ENCODE measurements around the gene ANKRD62. TPM values are rescaled to one million over a fixed set of nuclear protein-coding genes. Genes with fewer than 3 reads are reported as not detected.

ANKRD62 gene
- total and polyA plus RNA-seq, 2 of the 4 experiments (the other 2 are of a cell fraction), result not detected

- 95% methylated on average over 7 of the region's 20 CpGs; no CpG with 5 or more reads in 1 of the 2 experiments for WGBS, 2 experiments (ENCODE audit: extremely low coverage in 2 of 2, insufficient read length in 1 of 2)
- no peak overlapping the region for H2AFZ ChIP-seq (replicated peaks; ENCODE audit: low read length, poor library complexity)
These were observed 33.3 kb upstream of the ANKRD62 start for GRCh38 chr18:12060182-12060870.

More at GRCh38 chr18:12060182-12060870, 33.3 kb upstream of the ANKRD62 start:
- in situ Hi-C loops (cut with MboI; ENCODE audit: low sequenced_read_pairs), result no loop called here
- Histone ChIP-seq H3K36me3 (ENCODE audit: control insufficient read depth, insufficient read depth, low read length) (no peaks in the 10 kb centered on the region), H3K14ac (replicated peaks; ENCODE audit: low read depth, low read length) (no peak overlapping the region), H2BK5ac (ENCODE audit: low read depth, low read length, poor library complexity, severe bottlenecking) (no peak overlapping the region), H4K8ac (ENCODE audit: low read depth in 2 of 2, low read length in 2 of 2) (no peak overlapping the region), H3K56ac (ENCODE audit: extremely low read depth, insufficient read depth, low read length) (no peak overlapping the region), H4K20me1 (ENCODE audit: insufficient read depth, low read length) (no peaks in the 10 kb centered on the region), H3K18ac (ENCODE audit: low read depth, low read length) (no peak overlapping the region), H3K4me1 (ENCODE audit: control insufficient read depth, insufficient read depth, low read length) (no peaks in the 10 kb centered on the region; the same call in 1 of the 2 replicates), H2BK20ac (ENCODE audit: low read depth, low read length) (no peak overlapping the region), H3K23ac (ENCODE audit: low read depth, low read length) (no peak overlapping the region), H3K4ac (ENCODE audit: low read depth, low read length) (no peak overlapping the region), H4K91ac (ENCODE audit: insufficient read depth, low read depth, low read length) (no peak overlapping the region), H3K9me1 (ENCODE audit: insufficient read depth, low read length) (peaks cover 3% of the 10 kb centered on the region; the same call in 1 of the 2 replicates), H3K9me3 (ENCODE audit: control insufficient read depth, insufficient read depth, low read length) (no peaks in the 10 kb centered on the region), H4K5ac (ENCODE audit: low read depth, low read length) (no peak overlapping the region), H2AK5ac (ENCODE audit: low read depth, low read length) (no peak overlapping the region), H2AK9ac (replicated peaks; ENCODE audit: low read depth, low read length, poor library complexity) (no peak overlapping the region), H2BK15ac (ENCODE audit: low read depth, low read length) (no peak overlapping the region), H3K4me3 (ENCODE audit: insufficient read depth, low read depth, low read length) (no peak overlapping the region), H3K4me2 (ENCODE audit: low read depth, low read length) (no peak overlapping the region), H2BK120ac (ENCODE audit: low read depth, low read length) (no peak overlapping the region), H3K9ac (ENCODE audit: low read depth, low read length) (no peak overlapping the region), H3K27me3 (ENCODE audit: control insufficient read depth, insufficient read depth, low read length) (no peaks in the 10 kb centered on the region; the same call in 1 of the 2 replicates), H3K79me1 (ENCODE audit: low read depth in 1 of 2, low read length in 2 of 2) (no peaks in the 10 kb centered on the region), H3K27ac (ENCODE audit: insufficient read depth, low read length) (no peak overlapping the region)
- dilution Hi-C loops (cut with HindIII; ENCODE audit: low sequenced_read_pairs, unreplicated experiment), result no loop called here
- no TSS peak for BruUV-seq (replicated peaks)
- ATAC-seq (ENCODE audit: low read depth) (peak; percentile 36), DNase-seq (no peak)
- TF ChIP-seq, protein P1, sequence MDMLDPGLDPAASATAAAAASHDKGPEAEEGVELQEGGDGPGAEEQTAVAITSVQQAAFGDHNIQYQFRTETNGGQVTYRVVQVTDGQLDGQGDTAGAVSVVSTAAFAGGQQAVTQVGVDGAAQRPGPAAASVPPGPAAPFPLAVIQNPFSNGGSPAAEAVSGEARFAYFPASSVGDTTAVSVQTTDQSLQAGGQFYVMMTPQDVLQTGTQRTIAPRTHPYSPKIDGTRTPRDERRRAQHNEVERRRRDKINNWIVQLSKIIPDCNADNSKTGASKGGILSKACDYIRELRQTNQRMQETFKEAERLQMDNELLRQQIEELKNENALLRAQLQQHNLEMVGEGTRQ (IDR thresholded peaks at IDR 0.05; ENCODE audit: low read depth, low read length), result no peak
- TF ChIP-seq CHD1 (IDR thresholded peaks at IDR 0.05; ENCODE audit: low read depth, low read length) (no peak), CTCF (conservative IDR thresholded peaks at IDR 0.05; ENCODE audit: low read depth, low read length) (no peak), CEBPB (IDR thresholded peaks at IDR 0.05; ENCODE audit: low read depth, low read length) (no peak), MXI1 (IDR thresholded peaks at IDR 0.05; ENCODE audit: borderline replicate concordance, low read depth, low read length) (no peak), MAFK (IDR thresholded peaks at IDR 0.05; ENCODE audit: low read depth, low read length) (no peak), SMC3 (IDR thresholded peaks at IDR 0.05; ENCODE audit: low read depth, low read length) (no peak), FOS (IDR thresholded peaks at IDR 0.05; ENCODE audit: low read depth, low read length) (no peak), BHLHE40 (IDR thresholded peaks at IDR 0.05; ENCODE audit: low read depth, low read length) (no peak), RCOR1 (IDR thresholded peaks at IDR 0.05; ENCODE audit: insufficient replicate concordance, low read length) (no peak), RFX5 (IDR thresholded peaks at IDR 0.05; ENCODE audit: low read depth, low read length) (no peak), POLR2A (IDR thresholded peaks at IDR 0.05; ENCODE audit: low read depth, low read length) (no peak), RAD21 (IDR thresholded peaks at IDR 0.05; ENCODE audit: low read length) (no peak), NFE2L2 (IDR thresholded peaks at IDR 0.05; ENCODE audit: low read depth, low read length) (no peak), MAZ (IDR thresholded peaks at IDR 0.05; ENCODE audit: borderline replicate concordance, low read depth, low read length) (no peak), ELK1 (IDR thresholded peaks at IDR 0.05; ENCODE audit: borderline replicate concordance, low read depth, low read length) (no peak)
- intact Hi-C loops (cut with micrococcal nuclease), result no loop called here
- CTCF ChIA-PET, result no interaction called here
- POLR2A ChIA-PET (ENCODE audit: unreplicated experiment), result no interaction called here

Measured in IMR-90 (cell line).